Stomach (tissue), 9 donors: Measurements from ENCODE around the gene TRIM16. TPM values are rescaled to one million over a fixed set of nuclear protein-coding genes. Genes with fewer than 3 reads are reported as not detected.
A peak's percentile ranks its signal among the peaks of the same experiment; 100 is the strongest.
"Not testable (repeated sequence)": the region's sequence is repeated elsewhere in the genome, so short reads cannot be mapped to it uniquely, and the experiment has no call there.

ENCODE experiments used
- DNase-seq, 2 donors: peaks; one replicate each; pipeline versions ENCODE4 v3.0.0 to v3.0.0-alpha.2; 2013 to 2019
- H3K27ac ChIP-seq, 5 donors: fragments of 200-600 bp in 4 of 5; sonication (generic) in 4 of 5; one replicate each; pipeline ENCODE4 v1.5.1; 2013 to 2019; ENCODE audit warnings: mild to moderate bottlenecking in 1 of 5, moderate library complexity in 1 of 5
- H3K27me3 ChIP-seq, 3 donors: fragments of 200-600 bp; sonication (generic); one replicate each; pipeline ENCODE4 v1.5.1; 2017 to 2019; ENCODE audit warnings: mixed run types in 1 of 3
- H3K36me3 ChIP-seq, 4 donors: fragments of 200-600 bp; sonication (generic); 1 replicate in 3 of 4; 2 replicates in 1 of 4; pipeline ENCODE4 v1.5.1; 2016 to 2019
- H3K4me1 ChIP-seq, 4 donors: fragments of 200-600 bp; sonication (generic); one replicate each; pipeline ENCODE4 v1.5.1; 2016 to 2019
- H3K4me3 ChIP-seq, 4 donors: fragments of 200-600 bp; sonication (generic) in 3 of 4; one replicate each; pipeline ENCODE4 v1.5.1; 2016 to 2019; ENCODE audit warnings: mild to moderate bottlenecking in 1 of 4
- H3K9me3 ChIP-seq, 4 donors: fragments of 200-600 bp; sonication (generic); one replicate each; pipeline ENCODE4 v1.5.1; 2016 to 2019
- WGBS, 5 donors: extraction: QIAGEN DNeasy Blood & Tissue Kit in 3 of 5; methylation state at CpG; one replicate each; pipeline versions ENCODE4 v1.1.5 to v1.1.7; 2013 to 2018; 5-methylcytosine and 5-hydroxymethylcytosine counted together
- intact Hi-C: fragments of 100-400 bp; cut with DNase I; formaldehyde crosslinking; loops from one replicate; pipeline ENCODE4 v1.15.1; 2023; ENCODE audit warnings: low total_unique reads
- polyA plus RNA-seq, 3 donors: library from polyadenylated mRNA; stranded (reverse); fragments of 200-250 nt; gene quantifications; one replicate each; pipeline ENCODE4 v1.2.3, GENCODE V29; 2013
- total RNA-seq, 5 donors: library from RNA; depleted of rRNA; stranded (reverse); fragments of >200 nt; gene quantifications; one replicate each; pipeline versions ENCODE4 v1.1.0 to v1.2.3, GENCODE V29; 2014 to 2016
- donor health status: healthy with polysubstance abuse.
- donor health status: Bipolar disorder and iron deficiency.
- donor health status: healthy.

The TRIM16 gene
- total and polyA plus RNA-seq, 8 donors = 1.2 to 82.9 (median 35.4) TPM

DNA sequence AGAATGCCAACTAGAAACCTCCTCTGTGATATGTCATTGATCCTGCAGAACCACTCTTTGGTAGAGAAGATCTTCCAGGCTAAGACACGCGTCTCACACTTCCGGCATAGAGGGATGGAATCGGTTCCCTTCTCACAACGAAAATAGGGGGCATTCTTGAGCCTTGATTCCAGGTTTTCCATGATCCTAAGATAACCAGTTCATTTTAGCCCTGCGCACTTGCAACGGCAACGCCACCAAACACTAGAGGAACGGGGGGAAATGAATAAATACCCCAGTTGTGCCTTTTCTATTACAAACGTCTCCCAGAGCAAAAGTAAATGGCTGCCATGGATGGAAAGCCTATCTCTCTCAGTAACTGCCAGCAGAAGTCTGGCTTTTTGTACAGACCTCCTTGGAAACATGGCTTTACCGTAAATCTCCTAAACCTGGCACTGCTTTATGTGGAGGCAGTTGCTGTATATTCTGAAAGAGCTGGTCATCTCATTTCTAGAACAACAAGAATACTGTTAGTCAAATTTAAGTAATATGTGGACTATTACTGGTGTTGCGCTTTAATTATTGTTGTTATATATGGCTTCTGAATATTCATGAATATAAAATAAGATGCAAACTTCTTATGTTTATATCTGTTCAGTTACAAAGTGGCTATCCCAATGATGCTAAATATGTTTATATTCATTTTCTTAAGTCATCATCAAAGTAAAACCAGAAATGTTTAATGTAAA, 64.6 kb downstream of the TRIM16 start, which contains the start of gene FBXW10B:
Gene FBXW10B, minus strand, starts transcription at position 374 of the 728 bp plus-strand sequence. Its CDS starts 192 bp downstream, at position 182.
- H3K9me3 ChIP-seq, intact Hi-C loops, H3K27me3 ChIP-seq, H3K36me3 ChIP-seq, H3K4me1 ChIP-seq, H3K27ac ChIP-seq: not testable (repeated sequence)
- peak in 1 of 2 donors; percentile 4 for DNase-seq
- H3K4me3 ChIP-seq = peak within 1 kb of the TSS in 2 of 4 donors; percentile 20 to 34
- WGBS, 5 donors = 43 to 57% (median 48%) methylated on average over 10 to 11 of the region's 12 CpGs

DNA sequence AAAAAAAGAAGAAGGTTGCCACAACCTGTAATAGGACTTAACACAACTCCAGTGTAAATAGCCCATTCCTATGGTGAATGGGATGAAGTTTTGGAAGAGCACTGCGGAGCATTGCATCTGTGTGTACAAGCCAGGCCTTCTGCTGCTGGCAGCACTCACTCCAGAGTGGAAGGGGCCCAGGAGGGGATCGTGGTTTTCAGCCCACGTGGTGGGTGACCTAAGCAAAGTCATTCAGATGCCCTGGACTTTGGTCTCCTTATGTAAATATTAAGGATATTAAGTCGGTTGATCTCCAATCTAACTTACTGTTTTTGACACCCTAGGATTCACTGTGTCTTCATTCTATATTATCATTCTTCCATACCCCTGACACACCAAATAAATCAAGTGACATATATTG, 67.3 kb downstream of the TRIM16 start:
- WGBS, 5 donors = 32 to 57% (median 37%) methylated on average over 2 to 4 of the region's 4 CpGs
- H3K27ac ChIP-seq, H3K36me3 ChIP-seq, H3K4me1 ChIP-seq, H3K4me3 ChIP-seq, H3K9me3 ChIP-seq, intact Hi-C loops, H3K27me3 ChIP-seq: not testable (repeated sequence)
- DNase-seq = peak in 1 of 2 donors; percentile 69

DNA sequence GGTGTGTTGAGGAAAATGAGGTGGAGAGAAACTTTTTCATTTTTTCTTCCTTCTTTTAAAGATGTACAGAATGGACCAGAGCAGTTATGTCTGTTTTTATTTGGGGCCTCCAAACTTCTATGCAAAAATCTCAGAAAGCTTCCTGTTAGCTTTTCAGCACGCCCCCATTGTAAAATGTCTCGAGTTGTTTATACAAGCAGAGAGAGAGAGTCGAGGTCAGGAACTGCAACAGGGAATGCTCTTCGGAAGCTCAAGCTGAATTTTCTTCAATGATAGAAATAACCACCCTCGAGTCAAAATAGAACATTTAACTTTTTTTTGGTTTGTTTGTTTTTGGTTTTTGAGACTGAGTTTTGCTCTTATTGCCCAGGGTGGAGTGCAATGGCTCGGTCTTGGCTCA, 68.3 kb downstream of the TRIM16 start:
- H3K9me3 ChIP-seq, intact Hi-C loops, H3K4me3 ChIP-seq, H3K27me3 ChIP-seq, H3K4me1 ChIP-seq, H3K27ac ChIP-seq, H3K36me3 ChIP-seq: not testable (repeated sequence)
- peak in 1 of 2 donors; percentile 14 for DNase-seq
- WGBS, 5 donors = 53 to 70% (median 64%) methylated on average over 5 to 6 of the region's 6 CpGs

DNA sequence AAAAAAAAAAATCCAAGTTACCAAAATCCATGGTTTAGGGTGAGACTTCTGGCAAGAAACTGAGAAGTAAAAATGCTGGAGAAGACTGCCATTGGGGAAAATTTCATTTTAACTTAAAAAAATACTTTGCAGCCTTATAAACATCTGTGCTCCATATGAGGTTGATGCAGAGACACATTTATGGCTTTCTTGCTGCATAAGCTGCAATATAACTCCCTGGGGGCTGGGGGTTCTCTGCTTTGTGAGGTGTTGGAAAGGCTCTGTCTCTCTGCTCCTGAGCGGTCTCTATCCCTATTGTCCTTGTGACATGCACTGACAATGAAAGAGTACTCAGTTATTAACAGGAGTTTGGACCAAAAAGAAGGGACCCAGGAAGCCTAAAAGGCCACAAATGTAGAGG, 71.0 kb downstream of the TRIM16 start:
- H3K9me3 ChIP-seq, DNase-seq, H3K27me3 ChIP-seq, intact Hi-C loops, H3K4me3 ChIP-seq, H3K4me1 ChIP-seq, H3K36me3 ChIP-seq, H3K27ac ChIP-seq: not testable (repeated sequence)
- 86 to 100% (median 99%) methylated on average over 1 of the region's 1 CpG; no CpG with 5 or more reads in 1 of the 5 donors for WGBS, 5 donors

DNA sequence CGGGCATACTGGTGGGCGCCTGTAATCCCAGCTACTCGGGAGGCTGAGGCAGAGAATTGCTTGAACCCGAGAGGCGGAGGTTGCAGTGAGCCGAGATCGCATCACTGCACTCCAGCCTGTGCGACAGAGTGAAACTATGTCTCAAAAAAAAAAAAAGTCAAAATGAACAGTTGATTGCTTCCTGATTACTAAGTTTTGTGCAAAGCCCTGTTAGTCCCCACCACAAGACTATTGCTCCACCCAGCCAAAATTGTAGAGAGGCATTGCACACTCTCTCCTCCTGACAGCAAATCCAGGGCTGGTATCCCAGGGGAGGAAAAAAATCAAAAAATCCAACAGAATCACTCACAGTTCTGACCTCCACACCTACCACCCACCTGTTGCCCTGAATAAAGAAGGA, 91.2 kb downstream of the TRIM16 start:
- DNase-seq, H3K9me3 ChIP-seq, H3K4me1 ChIP-seq, H3K27ac ChIP-seq, H3K36me3 ChIP-seq, H3K4me3 ChIP-seq, intact Hi-C loops, H3K27me3 ChIP-seq: not testable (repeated sequence)
- WGBS, 5 donors = 76 to 95% (median 89%) methylated on average over 6 to 8 of the region's 8 CpGs; no CpG with 5 or more reads in 1 of the 5 donors

DNA sequence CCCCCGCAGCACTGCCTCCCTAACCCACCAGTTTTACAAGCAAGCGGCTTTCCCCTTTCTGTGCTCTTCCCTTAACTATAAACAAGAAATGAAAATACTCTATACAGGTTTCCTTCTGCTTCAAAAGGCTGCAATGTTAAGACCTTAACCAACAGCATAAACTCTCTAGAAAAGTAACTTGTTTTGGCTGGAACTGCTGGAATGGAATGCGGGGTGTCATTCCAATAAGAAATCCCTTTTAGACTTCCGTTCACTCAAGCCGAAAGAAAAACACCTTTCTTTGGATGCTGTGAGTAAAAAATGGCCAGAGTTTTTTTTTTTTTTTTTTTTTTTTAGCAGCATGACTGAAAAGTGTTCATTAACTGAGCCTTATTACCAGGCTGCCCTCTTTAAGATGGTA, 92.1 kb downstream of the TRIM16 start:
- H3K36me3 ChIP-seq, H3K4me3 ChIP-seq, H3K27ac ChIP-seq, H3K9me3 ChIP-seq, intact Hi-C loops, DNase-seq, H3K27me3 ChIP-seq, H3K4me1 ChIP-seq: not testable (repeated sequence)
- 64 to 88% (median 78%) methylated on average over 5 of the region's 5 CpGs for WGBS, 5 donors

DNA sequence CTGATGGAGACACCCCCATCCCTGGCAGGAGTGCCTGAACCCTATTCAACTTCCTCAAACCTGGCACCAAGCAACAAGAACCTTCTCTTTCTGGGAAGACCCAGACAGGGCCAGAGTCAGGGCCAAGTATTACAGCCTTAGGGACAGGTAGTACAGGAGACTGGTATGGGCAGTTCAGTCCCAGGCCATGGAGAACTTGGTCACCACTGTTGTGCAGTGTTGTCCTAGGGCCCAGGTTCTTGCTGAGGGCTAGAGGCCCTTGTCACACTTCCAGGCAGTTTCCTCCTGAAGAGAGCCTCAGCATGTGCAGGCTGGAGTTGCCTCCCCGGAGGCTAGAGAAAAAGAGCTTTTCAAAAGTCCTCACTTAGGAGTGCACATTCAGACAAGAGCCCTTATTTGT, 93.3 kb downstream of the TRIM16 start:
- DNase-seq, H3K4me3 ChIP-seq, H3K27ac ChIP-seq, H3K36me3 ChIP-seq, H3K27me3 ChIP-seq, intact Hi-C loops, H3K9me3 ChIP-seq, H3K4me1 ChIP-seq: not testable (repeated sequence)
- 83 to 100% (median 100%) methylated on average over 1 of the region's 1 CpG for WGBS, 5 donors

DNA sequence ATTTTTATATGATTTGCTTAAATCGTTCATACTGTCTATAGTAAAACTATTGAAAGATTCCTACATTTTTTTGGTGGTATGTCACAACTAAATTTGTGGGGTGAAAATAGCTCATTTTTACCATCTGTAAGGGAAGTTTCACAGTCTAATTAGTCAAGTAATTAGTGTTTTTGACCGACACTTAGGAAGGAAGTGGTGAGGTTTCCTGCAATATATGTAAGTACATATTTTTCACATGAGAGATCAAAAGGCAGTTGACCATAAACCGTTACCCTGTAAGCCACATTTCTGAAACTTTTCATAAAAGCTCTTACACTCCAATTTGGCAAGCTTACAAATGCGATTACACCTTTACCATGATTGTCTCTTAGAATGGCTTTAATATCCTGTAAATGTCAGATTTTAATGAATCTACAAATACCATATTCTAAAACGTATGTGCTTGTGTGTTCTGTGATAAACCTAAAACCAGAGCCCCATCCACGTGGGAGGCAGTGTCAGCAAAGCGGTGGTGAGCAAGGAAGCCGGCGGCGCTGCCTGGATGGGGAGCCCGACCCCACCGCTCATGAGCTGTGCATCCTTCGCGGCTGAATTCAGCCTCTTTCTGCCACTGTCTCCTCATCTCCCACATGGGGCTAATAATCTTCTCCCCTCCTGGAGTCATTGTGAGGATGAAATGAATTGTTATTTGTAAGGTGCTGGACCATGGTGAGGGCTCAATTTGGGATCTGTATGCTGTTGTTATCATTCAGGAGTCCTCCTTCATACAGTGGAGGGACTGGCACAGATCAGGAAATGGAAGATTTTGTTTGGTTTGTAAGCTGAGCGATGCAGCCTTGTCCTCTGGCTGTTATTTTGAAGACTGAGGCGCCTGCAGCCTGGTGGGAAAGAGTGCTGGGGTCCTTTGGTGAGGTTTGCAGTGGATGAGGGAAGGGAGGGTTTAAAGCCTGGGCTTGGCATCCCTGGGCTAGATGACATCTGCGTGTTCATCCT, 94.3 kb downstream of the TRIM16 start:
- DNase-seq, H3K27me3 ChIP-seq, H3K9me3 ChIP-seq, H3K27ac ChIP-seq, intact Hi-C loops, H3K4me3 ChIP-seq, H3K36me3 ChIP-seq, H3K4me1 ChIP-seq: not testable (repeated sequence)
- WGBS, 5 donors = 59 to 82% (median 77%) methylated on average over 12 to 13 of the region's 17 CpGs

DNA sequence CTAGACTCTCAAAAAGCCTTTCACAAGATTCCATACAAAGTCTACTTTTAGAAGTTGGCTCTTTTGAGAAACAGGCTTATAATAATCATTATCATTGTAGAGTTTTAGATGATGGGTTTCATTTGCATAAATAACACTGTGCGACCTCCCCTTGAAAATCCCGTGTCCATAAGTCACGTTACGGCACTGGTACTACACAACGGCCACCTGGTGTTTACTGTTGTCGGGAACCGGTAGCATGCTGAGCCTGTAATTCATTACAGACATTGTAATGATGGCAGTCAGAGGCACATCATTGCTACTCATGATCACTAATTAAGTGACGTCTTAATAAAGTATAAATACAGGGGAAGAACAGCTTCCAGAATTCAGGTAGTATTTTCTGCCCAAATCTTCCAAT, 96.1 kb downstream of the TRIM16 start:
- H3K9me3 ChIP-seq, H3K27ac ChIP-seq, H3K4me1 ChIP-seq, H3K36me3 ChIP-seq, intact Hi-C loops, H3K27me3 ChIP-seq, H3K4me3 ChIP-seq: not testable (repeated sequence)
- WGBS, 5 donors = 80 to 91% (median 83%) methylated on average over 8 of the region's 8 CpGs
- DNase-seq = peak in 1 of 2 donors; percentile 11

DNA sequence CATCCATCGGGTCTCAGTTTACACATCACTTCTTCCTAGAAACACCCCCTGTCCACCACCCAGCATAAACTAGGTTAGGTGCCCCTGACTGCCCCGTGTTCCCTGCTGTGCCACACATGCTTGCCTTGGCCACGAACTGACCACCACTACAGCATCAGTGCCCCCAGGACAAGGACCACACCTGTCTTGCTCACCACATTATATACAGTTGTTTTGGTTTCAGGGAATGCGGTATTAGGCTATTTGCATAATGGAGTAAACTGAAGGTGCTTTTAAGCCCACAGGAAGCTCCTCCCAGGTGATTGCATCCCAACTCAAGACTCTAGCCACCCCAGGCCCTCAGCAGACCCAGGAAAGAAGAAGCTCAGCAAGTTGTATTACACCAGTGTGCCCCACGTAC, 100.8 kb downstream of the TRIM16 start:
- H3K4me1 ChIP-seq, DNase-seq, H3K27me3 ChIP-seq, H3K4me3 ChIP-seq, H3K27ac ChIP-seq, H3K9me3 ChIP-seq, H3K36me3 ChIP-seq, intact Hi-C loops: not testable (repeated sequence)
- WGBS, 5 donors = 71 to 96% (median 80%) methylated on average over 2 to 3 of the region's 5 CpGs

DNA sequence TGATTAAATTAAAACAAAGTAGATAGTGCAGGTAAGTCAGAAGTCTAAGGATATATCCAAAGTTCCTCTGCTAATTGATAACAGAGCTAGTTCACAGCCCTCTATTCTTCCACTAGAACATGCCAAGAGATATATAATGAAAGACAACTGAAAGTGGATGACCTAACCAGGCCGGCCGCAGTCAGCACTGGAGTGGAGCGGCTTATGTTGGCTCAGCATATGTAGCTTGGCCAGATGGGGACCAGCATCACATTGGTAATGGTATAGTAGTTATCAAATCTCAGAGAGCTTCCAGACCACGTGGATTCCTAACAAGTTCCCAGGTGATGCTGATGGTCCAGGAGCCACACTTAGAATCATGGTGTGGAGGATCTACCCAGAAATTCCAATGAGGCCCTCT, 102.6 kb downstream of the TRIM16 start:
- H3K9me3 ChIP-seq, H3K27ac ChIP-seq, H3K4me1 ChIP-seq, H3K27me3 ChIP-seq, H3K4me3 ChIP-seq, H3K36me3 ChIP-seq, DNase-seq, intact Hi-C loops: not testable (repeated sequence)
- WGBS, 5 donors = 80 to 100% (median 96%) methylated on average over 1 to 4 of the region's 4 CpGs
